GM19468 (cell line): ENCODE data around the gene PCTP.

Source experiments
- ATAC-seq: cut with Tn5 transposase; IDR thresholded peaks from one replicate; pipeline ENCODE4 v1.9.1; 2021; ENCODE audit warnings: mild to moderate bottlenecking, moderate library complexity, moderate number of reproducible peaks; ENCODE audit not compliant: unreplicated experiment; ENCODE audit errors: extremely low read depth

PCTP gene

DNA sequence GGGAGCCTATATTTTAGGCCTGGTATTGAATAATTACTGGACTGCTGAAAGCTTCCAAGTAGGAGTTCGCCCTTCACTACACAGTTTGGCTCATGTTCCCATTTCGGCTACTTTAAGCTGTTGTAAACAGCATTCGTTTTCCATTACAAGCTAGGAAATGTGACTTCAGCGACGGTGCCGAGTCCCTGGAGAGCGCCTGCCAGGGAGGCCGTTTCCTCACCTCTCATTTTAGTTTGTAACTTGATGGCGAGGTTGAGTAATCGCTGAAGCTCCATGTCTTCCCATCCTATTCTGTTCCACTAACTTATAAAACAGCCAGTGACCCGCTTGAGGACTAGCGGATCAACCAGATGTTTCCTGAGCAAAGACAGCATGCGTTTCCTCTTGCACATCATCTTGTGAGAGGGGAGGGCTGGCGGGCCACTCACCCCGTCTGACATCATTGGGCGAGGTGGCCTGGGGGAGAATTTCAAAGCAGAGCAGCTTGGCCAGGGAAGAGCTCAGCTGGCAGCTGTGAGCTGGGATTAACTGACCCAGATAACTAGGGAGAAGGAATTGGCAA, 32.9 kb downstream of the PCTP start:
- no peak for ATAC-seq

DNA sequence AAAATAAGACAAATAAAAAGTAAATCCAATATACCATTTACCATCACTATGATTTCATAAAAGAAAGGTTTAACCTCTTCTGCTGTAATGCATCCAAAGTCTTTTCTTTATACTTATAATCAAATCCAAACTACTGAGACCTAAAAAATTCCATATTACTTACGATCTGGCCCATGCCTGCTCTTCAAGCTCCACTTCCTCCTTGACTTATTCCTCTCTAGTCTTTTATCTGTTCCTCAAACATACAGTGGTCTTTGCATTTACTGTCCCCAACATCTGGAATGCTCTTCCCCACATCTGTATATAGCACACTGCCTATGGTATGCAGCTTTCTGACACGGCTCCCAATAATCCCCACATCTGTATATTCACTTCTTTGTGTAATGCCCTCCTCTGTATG, 33.8 kb downstream of the PCTP start:
- ATAC-seq = no peak

DNA sequence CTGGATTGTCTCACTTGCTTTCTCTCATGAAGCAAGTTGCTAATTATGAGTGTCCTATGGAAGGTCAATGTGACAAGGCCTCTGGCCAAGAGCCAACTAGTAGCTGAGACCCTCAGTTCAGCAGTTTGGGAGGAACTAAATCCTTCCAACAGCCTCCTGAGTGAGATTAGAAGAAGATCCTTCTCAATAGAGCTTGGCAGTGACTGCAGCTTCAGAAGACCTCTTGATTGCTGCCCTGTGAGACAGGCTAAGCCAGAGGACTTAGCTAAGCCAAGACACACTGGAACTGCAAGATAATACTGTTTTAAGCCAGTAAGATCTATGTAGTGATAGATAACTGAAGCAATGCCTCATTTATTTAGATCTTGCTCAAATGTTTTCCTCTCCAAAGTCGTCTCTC, 34.3 kb downstream of the PCTP start:
- ATAC-seq = no peak

DNA sequence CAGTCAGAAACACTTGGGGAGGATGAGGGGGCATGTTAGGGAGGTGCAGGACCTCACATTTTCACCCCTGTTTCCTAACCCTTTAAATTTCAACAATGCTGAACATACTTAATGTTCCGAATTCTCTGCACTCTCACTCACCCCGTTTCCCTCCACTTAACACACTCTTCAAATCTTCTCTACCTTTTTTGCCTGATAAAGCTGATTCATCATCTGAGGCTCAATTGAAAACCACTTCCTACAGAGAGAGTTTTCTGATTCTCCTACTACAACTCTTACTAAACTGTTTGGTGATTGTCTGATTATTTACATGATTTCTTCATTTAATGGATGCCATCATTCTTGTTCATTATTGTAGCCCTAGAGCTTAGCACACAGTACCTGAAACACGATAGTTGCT, 42.4 kb downstream of the PCTP start:
- ATAC-seq = no peak

DNA sequence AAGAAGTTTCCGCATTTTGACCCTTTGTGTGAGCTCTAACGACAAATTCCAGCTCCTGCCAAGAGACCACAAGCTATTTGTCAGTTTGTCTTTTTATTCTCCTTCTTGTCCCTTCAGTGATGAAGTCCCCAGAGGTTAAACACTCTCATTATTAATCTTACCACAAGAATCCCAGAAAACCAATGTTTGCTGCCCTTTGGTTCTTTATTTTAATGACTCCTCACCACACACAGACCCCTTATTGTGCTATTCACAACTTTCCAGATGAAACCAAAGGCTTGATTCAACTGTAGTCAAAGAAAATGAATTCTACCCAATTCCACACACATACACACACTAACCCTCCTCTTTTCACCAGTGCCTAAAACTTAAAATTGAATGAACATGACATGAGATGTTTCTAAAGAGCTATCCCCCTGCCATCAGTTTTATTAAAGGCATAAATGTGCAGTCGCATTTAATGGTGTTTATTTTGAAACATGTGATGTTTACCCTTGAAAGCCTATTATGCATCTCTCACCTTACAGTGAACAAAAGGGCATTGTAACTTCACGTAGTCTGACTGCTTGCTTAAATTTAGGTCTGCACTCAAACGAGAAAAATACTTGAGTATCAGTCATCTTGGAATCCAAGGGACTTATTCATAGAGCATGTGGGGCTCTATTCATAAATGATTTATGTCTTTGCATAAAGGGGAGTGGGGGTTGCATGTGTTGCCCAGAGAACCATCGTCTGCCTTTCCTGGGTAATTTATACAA, 44.1 kb downstream of the PCTP start:
- ATAC-seq = no peak

GRCh38 chr17:55806745-55807495, 56.1 kb downstream of the PCTP start:
- ATAC-seq = no peak

GRCh38 chr17:55811536-55811935, 60.7 kb downstream of the PCTP start:
- no peak for ATAC-seq

DNA sequence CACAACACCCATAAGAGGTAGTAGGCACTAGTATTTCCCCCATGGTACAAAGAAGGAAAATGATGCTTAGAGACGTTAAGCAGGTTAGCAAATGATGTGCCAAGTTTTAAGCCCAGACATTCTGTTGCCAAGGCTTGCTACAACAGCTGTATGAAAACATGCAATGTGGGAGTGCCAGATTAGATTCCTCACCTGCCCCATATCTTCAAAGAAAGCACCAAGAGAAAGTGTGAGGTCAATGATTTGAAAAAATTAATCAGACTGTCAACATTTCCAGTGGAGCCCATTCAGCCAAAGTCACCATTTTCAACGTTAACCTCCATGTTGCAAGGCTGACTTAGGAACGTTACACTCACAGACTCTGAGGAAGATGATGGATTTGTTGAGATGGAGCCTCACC, 61.5 kb downstream of the PCTP start:
- ATAC-seq = no peak

- no peak for ATAC-seq
These were observed 63.1 kb downstream of the PCTP start for GRCh38 chr17:55813944-55814343.

- no peak for ATAC-seq
These were observed 63.5 kb downstream of the PCTP start for GRCh38 chr17:55814377-55814776.

GRCh38 chr17:55816532-55817396, 65.9 kb downstream of the PCTP start:
- ATAC-seq = no peak

- ATAC-seq = no peak
These were observed 66.5 kb downstream of the PCTP start for GRCh38 chr17:55817397-55817709.

GRCh38 chr17:55818026-55818425, 67.2 kb downstream of the PCTP start:
- ATAC-seq = no peak

DNA sequence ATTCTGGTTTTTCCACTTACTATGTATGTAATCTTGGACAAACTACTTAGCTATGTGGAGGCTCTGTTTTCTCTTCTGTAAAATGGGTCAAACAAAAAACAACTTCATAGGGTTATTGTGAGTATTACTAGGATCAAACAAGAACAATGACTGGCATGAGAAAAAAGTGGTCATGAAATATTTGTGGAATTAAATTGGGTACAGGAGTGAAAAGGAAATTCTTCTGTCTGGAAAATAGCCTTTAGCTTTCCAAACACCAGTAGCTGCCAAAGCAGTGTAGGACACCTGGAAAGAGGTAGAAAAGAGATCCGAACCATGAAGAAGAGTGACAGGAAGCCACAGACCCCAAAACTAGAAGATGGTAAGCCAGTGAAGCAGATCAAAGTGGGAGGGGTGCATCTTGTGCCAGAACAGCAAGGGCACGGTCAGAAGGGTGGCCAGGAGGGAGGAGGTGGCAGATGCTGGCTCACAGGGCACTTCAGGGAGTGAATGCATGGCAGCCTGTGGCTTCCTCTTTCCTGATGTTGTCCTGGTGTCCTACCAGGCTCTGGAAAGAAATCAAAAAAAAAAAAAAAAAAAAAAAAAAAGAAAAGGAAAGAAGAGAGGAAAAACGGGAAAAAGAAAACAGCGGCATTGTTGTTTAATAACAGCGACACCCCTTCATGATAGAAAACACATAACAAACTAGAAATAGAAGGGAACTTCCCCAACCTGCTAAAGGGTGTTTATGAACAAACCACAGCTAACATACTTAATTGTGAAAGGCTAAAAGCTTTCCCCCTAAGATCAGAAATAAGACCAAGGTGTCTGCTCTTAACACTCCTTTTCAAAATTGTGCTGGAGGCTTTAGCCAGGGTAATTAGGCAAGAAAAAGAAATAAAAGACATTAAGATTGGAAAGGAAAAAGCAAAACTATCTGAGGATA, 67.9 kb downstream of the PCTP start:
- no peak for ATAC-seq

- no peak for ATAC-seq
These were observed 69.8 kb downstream of the PCTP start for GRCh38 chr17:55820675-55821074.

DNA sequence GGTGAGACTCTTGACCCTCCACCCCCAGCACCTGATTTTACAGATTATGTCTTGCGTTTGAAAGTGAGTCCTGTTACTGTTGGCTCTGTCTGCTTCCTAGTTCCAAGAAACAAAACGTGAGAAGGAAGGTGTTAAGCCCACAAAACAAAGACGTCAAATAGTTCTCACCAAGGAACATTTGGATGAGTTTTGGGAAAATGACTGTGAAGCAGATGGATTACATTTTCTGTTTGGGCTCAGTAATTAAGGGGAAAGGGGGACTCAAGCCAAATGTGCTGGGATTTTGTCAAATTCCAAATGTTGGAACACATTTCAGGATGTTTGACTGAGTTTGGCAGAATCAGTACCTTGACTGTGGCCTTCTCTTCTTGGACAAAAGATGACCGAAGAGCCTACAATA, 71.2 kb downstream of the PCTP start:
- no peak for ATAC-seq

GRCh38 chr17:55825213-55825612, 74.4 kb downstream of the PCTP start:
- ATAC-seq = no peak
